ENCODE measurements around the gene IRX4.

Gene IRX4

GRCh38 chr5:1896602-1897376 lies 14.1 kb upstream of the IRX4 start:
- no peaks in the 10 kb centered on the region for H3K36me3 ChIP-seq (ENCODE audit: control insufficient read depth, insufficient read depth, low read length)
- no peak overlapping the region for H3K4me3 ChIP-seq (ENCODE audit: low read length)
- H3K9me3 ChIP-seq (ENCODE audit: control insufficient read depth, low read length) = no peaks in the 10 kb centered on the region
- H3K4me1 ChIP-seq (ENCODE audit: control insufficient read depth, insufficient read depth, low read length) = no peaks in the 10 kb centered on the region
- no peak overlapping the region for H3K9ac ChIP-seq (ENCODE audit: low read length)
- H3K27me3 ChIP-seq (ENCODE audit: control insufficient read depth, insufficient read depth, low read length) = peaks cover 7% of the 10 kb centered on the region

- Histone ChIP-seq H3K4me1 (ENCODE audit: control insufficient read depth, insufficient read depth, low read length) (no peaks in the 10 kb centered on the region), H3K36me3 (ENCODE audit: control insufficient read depth, insufficient read depth, low read length) (no peaks in the 10 kb centered on the region), H3K4me3 (ENCODE audit: low read length) (no peak overlapping the region), H3K27me3 (ENCODE audit: control insufficient read depth, insufficient read depth, low read length) (peaks cover 7% of the 10 kb centered on the region), H3K9ac (ENCODE audit: low read length) (no peak overlapping the region), H3K9me3 (ENCODE audit: control insufficient read depth, low read length) (no peaks in the 10 kb centered on the region)
Measured at GRCh38 chr5:1895739-1896420, 13.2 kb upstream of the IRX4 start.

- Histone ChIP-seq H3K4me1 (ENCODE audit: control insufficient read depth, insufficient read depth, low read length) (no peaks in the 10 kb centered on the region), H3K9me3 (ENCODE audit: control insufficient read depth, low read length) (no peaks in the 10 kb centered on the region), H3K4me3 (ENCODE audit: low read length) (no peak overlapping the region), H3K27me3 (ENCODE audit: control insufficient read depth, insufficient read depth, low read length) (peaks cover 12% of the 10 kb centered on the region), H3K9ac (ENCODE audit: low read length) (no peak overlapping the region), H3K36me3 (ENCODE audit: control insufficient read depth, insufficient read depth, low read length) (no peaks in the 10 kb centered on the region)
Measured at GRCh38 chr5:1894243-1894642, 11.5 kb upstream of the IRX4 start.

GRCh38 chr5:1893754-1894153 lies 11.0 kb upstream of the IRX4 start:
- no peak overlapping the region for H3K4me3 ChIP-seq (ENCODE audit: low read length)
- no peaks in the 10 kb centered on the region for H3K36me3 ChIP-seq (ENCODE audit: control insufficient read depth, insufficient read depth, low read length)
- no peak overlapping the region for H3K9ac ChIP-seq (ENCODE audit: low read length)
- H3K27me3 ChIP-seq (ENCODE audit: control insufficient read depth, insufficient read depth, low read length) = peaks cover 11% of the 10 kb centered on the region
- H3K4me1 ChIP-seq (ENCODE audit: control insufficient read depth, insufficient read depth, low read length) = no peaks in the 10 kb centered on the region
- no peaks in the 10 kb centered on the region for H3K9me3 ChIP-seq (ENCODE audit: control insufficient read depth, low read length)

GRCh38 chr5:1892685-1893445 lies 10.1 kb upstream of the IRX4 start:
- peaks cover 15% of the 10 kb centered on the region for H3K27me3 ChIP-seq (ENCODE audit: control insufficient read depth, insufficient read depth, low read length)

DNA sequence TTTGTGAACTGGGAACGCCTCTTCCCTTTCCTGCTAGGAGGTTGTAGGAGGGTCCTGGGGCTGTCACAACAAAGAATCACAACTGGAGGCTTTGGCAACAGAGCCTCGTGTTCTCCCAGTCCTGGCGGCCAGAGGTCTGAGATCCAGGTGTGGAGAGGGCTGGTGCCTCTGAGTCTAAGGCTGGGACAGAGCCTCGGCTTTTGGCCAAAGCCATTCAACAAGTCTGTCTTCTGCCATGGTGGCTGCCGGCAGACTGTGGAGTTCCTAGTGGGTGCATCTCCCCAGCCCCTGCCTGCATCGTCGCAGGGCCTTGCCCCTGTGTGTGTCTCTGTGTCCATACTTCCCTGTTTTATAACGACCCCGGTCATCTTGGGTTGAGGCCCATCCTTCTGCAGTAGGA lies 9.5 kb upstream of the IRX4 start:
- Histone ChIP-seq H3K4me3 (ENCODE audit: low read length) (no peak overlapping the region), H3K27me3 (ENCODE audit: control insufficient read depth, insufficient read depth, low read length) (peaks cover 20% of the 10 kb centered on the region), H3K36me3 (ENCODE audit: control insufficient read depth, insufficient read depth, low read length) (no peaks in the 10 kb centered on the region), H3K9ac (ENCODE audit: low read length) (no peak overlapping the region), H3K9me3 (ENCODE audit: control insufficient read depth, low read length) (no peaks in the 10 kb centered on the region), H3K4me1 (ENCODE audit: control insufficient read depth, insufficient read depth, low read length) (no peaks in the 10 kb centered on the region)

More at GRCh38 chr5:1892685-1893445, 10.1 kb upstream of the IRX4 start:
- Histone ChIP-seq H3K4me3 (ENCODE audit: low read length) (no peak overlapping the region), H3K9me3 (ENCODE audit: control insufficient read depth, low read length) (no peaks in the 10 kb centered on the region), H3K9ac (ENCODE audit: low read length) (no peak overlapping the region), H3K36me3 (ENCODE audit: control insufficient read depth, insufficient read depth, low read length) (no peaks in the 10 kb centered on the region), H3K4me1 (ENCODE audit: control insufficient read depth, insufficient read depth, low read length) (no peaks in the 10 kb centered on the region)

DNA sequence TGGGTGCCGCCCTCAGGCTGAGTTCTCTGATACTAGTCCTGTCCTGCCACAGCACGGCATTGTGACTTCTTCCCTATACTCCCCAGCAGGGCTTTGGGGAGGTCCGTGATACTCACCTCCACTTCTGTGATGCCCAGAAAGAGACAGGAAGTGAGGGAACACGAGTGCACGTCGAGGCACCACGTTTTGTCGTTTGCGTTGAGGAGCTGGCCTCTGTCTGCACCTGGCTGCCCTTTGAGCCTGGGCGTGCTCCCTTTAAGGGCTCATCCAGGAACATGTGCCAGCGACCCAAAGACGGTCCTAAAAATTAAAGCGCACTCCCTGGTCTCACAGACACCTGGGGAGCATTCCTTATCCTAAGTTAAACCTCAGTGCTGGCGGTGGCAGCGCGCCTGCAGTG lies 8.7 kb upstream of the IRX4 start:
- Histone ChIP-seq H3K9ac (ENCODE audit: low read length) (no peak overlapping the region), H3K36me3 (ENCODE audit: control insufficient read depth, insufficient read depth, low read length) (no peaks in the 10 kb centered on the region), H3K4me3 (ENCODE audit: low read length) (no peak overlapping the region), H3K27me3 (ENCODE audit: control insufficient read depth, insufficient read depth, low read length) (peaks cover 24% of the 10 kb centered on the region), H3K9me3 (ENCODE audit: control insufficient read depth, low read length) (no peaks in the 10 kb centered on the region), H3K4me1 (ENCODE audit: control insufficient read depth, insufficient read depth, low read length) (no peaks in the 10 kb centered on the region)

DNA sequence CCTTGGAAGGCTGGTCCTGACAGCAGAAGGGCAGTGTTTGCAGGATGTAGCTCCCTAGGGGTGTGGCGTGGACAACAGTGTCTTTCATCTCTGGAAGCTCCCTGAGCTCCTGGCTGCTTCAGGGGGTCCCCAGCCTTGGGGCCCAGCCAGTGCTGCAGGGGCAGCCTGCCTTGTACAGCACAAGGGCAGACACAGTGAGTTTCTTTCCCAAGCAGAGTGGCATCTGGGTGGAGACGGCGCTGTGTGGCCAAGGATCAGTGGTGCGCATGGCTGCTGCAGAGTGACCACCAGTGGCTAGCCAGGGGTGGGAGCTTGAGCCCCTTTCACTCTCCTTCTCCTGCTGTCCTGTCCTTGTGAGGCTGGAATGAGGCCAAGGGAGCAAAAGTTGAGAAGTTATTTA lies 7.6 kb upstream of the IRX4 start:
- no peak overlapping the region for H3K9ac ChIP-seq (ENCODE audit: low read length)
- peaks cover 35% of the 10 kb centered on the region for H3K27me3 ChIP-seq (ENCODE audit: control insufficient read depth, insufficient read depth, low read length)
- H3K4me1 ChIP-seq (ENCODE audit: control insufficient read depth, insufficient read depth, low read length) = no peaks in the 10 kb centered on the region
- no peaks in the 10 kb centered on the region for H3K36me3 ChIP-seq (ENCODE audit: control insufficient read depth, insufficient read depth, low read length)
- no peaks in the 10 kb centered on the region for H3K9me3 ChIP-seq (ENCODE audit: control insufficient read depth, low read length)
- no peak overlapping the region for H3K4me3 ChIP-seq (ENCODE audit: low read length)

DNA sequence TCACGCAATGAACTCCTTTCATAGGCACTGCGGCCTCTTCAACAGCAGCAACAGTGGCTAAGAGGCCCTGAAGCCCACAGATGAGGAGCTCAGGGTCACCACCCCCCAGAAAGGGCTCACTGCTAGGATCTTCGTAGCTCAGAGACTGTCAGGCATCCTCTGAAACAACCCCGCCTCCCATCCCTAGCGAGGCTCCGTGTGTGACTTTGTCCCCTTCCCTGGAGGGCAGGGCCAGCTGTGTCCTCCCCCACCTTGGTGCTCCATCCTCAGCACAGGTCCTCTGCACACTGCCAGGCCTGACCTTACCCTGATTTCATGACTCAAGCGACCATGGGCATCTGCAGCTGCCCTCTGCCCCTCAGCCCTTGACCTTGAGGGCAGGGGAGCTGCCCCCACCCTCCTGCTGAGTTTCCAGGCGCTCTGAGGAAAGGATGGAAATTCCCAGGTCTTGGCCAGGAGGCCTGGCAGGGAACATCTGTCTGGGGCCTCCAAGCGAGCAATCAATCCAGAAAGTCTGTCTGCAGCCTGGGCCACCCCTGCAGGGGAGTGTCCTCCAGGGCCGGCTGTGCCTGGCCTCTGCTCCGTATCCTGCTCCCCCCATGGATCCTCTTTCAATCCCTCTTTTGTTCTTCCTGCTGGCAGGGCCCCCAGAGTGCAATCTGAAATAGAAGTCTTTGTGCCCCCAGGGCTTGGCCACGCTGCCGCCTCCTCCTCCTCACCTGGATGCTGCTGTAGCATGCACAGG lies 6.8 kb upstream of the IRX4 start:
- Histone ChIP-seq H3K36me3 (ENCODE audit: control insufficient read depth, insufficient read depth, low read length) (no peaks in the 10 kb centered on the region), H3K9ac (ENCODE audit: low read length) (no peak overlapping the region), H3K4me1 (ENCODE audit: control insufficient read depth, insufficient read depth, low read length) (no peaks in the 10 kb centered on the region), H3K27me3 (ENCODE audit: control insufficient read depth, insufficient read depth, low read length) (peaks cover 43% of the 10 kb centered on the region), H3K9me3 (ENCODE audit: control insufficient read depth, low read length) (no peaks in the 10 kb centered on the region), H3K4me3 (ENCODE audit: low read length) (no peak overlapping the region)

DNA sequence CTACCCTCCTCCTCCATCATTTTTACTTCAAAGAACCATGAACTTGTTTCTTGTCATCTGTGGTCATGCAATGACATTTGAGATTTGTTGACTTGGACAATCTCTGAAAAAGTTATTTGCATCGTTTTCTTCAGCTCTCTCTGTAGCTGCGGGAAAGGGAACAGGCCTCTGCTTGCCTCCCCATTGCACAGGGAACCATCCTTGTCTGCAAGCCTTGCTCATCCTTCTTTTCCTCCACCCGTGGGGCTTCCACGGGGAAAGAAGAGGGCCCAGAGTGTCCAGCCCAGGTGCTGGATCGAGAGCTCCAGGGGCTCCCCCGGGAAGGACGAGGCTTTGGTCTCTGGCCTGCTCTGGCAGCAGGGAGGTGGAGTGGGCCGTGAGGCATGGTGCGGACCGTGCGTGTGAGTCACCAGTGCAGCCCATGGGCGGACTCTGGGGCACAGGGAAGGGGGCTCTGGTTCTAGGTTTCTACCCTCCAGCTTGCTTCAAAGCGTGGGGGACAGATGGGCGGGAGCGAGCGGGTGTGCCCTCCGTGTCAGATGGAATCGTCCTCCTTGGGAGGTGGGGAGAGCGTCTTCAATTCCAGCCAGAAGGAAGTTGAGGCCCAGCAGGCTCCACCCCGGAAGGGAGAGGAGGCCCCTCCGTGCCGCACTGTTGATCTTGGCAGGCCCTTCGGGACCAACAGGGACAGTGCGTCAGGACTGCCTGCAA lies 6.0 kb upstream of the IRX4 start:
- H3K9me3 ChIP-seq (ENCODE audit: control insufficient read depth, low read length) = no peaks in the 10 kb centered on the region
- H3K4me3 ChIP-seq (ENCODE audit: low read length) = no peak overlapping the region
- no peaks in the 10 kb centered on the region for H3K4me1 ChIP-seq (ENCODE audit: control insufficient read depth, insufficient read depth, low read length)
- no peaks in the 10 kb centered on the region for H3K36me3 ChIP-seq (ENCODE audit: control insufficient read depth, insufficient read depth, low read length)
- H3K9ac ChIP-seq (ENCODE audit: low read length) = no peak overlapping the region
- peaks cover 51% of the 10 kb centered on the region for H3K27me3 ChIP-seq (ENCODE audit: control insufficient read depth, insufficient read depth, low read length)

GRCh38 chr5:1887588-1888360 lies 5.0 kb upstream of the IRX4 start:
- Histone ChIP-seq H3K27me3 (ENCODE audit: control insufficient read depth, insufficient read depth, low read length) (peaks cover 60% of the 10 kb centered on the region), H3K4me3 (ENCODE audit: low read length) (no peak overlapping the region), H3K9ac (ENCODE audit: low read length) (no peak overlapping the region), H3K36me3 (ENCODE audit: control insufficient read depth, insufficient read depth, low read length) (no peaks in the 10 kb centered on the region), H3K9me3 (ENCODE audit: control insufficient read depth, low read length) (no peaks in the 10 kb centered on the region), H3K4me1 (ENCODE audit: control insufficient read depth, insufficient read depth, low read length) (no peaks in the 10 kb centered on the region)

Data from mucosa of stomach (tissue), 1 donor.